OCI-LY1 (cell line): ENCODE results near the gene EPHA2.

Experiments used
- H2AFZ ChIP-seq: fragments of 200-600 bp; sonication (generic), shearing (Covaris generic); 2 replicates; pipeline ENCODE4 v1.6.0; 2014; ENCODE audit warnings: antibody characterized with exemption, mild to moderate bottlenecking, low read length
- H3F3A ChIP-seq: fragments of 200-600 bp; sonication (generic), shearing (Covaris generic); 2 replicates; pipeline ENCODE4 v1.6.0; 2014; ENCODE audit warnings: mild to moderate bottlenecking, antibody characterized with exemption, low read length, moderate library complexity; ENCODE audit not compliant: insufficient read depth
- H3K27ac ChIP-seq: fragments of 200-600 bp; sonication (generic); 2 replicates; pipeline ENCODE4 v1.5.1; 2014; ENCODE audit warnings: low read length, mixed run types, mild to moderate bottlenecking, low read depth; ENCODE audit not compliant: poor library complexity, severe bottlenecking
- H3K27me3 ChIP-seq: fragments of 200-600 bp; sonication (generic); 2 replicates; pipeline ENCODE4 v1.6.0; 2014; ENCODE audit warnings: antibody characterized with exemption, mild to moderate bottlenecking, low read length, moderate library complexity; ENCODE audit not compliant: insufficient read depth
- H3K36me3 ChIP-seq: fragments of 200-600 bp; sonication (generic); 2 replicates; pipeline ENCODE4 v1.6.1; 2014; ENCODE audit warnings: mild to moderate bottlenecking, antibody characterized with exemption, low read length, moderate library complexity, mixed read lengths; ENCODE audit not compliant: insufficient read depth
- H3K4me1 ChIP-seq: fragments of 200-600 bp; sonication (generic); 2 replicates; pipeline ENCODE4 v1.5.1; 2014; ENCODE audit warnings: mild to moderate bottlenecking, low read length, moderate library complexity; ENCODE audit not compliant: insufficient read depth, severe bottlenecking
- H3K4me2 ChIP-seq: fragments of 200-600 bp; sonication (generic), shearing (Covaris generic); 2 replicates; pipeline ENCODE4 v1.6.1; 2014; ENCODE audit warnings: low read length
- H3K4me3 ChIP-seq: fragments of 200-600 bp; sonication (generic); 2 replicates; pipeline ENCODE4 v1.5.1; 2014; ENCODE audit warnings: low read length, low read depth, mild to moderate bottlenecking, mixed read lengths; ENCODE audit not compliant: poor library complexity, severe bottlenecking
- H3K79me2 ChIP-seq: fragments of 200-600 bp; shearing (Covaris generic); 2 replicates; pipeline ENCODE4 v1.6.1; 2016; ENCODE audit warnings: mixed run types, low read length, mixed read lengths; ENCODE audit not compliant: insufficient read depth
- H3K9ac ChIP-seq: fragments of 200-600 bp; sonication (generic), shearing (Covaris generic); 2 replicates; pipeline ENCODE4 v1.6.1; 2014; ENCODE audit warnings: mild to moderate bottlenecking, low read length, mixed read lengths
- H3K9me2 ChIP-seq: fragments of 200-600 bp; sonication (generic), shearing (Covaris generic); 2 replicates; pipeline ENCODE4 v1.6.1; 2014; ENCODE audit warnings: low read depth, mild to moderate bottlenecking, low read length, mixed read lengths
- H3K9me3 ChIP-seq: fragments of 200-600 bp; shearing (Covaris generic); 2 replicates; pipeline ENCODE4 v1.6.1; 2014; ENCODE audit warnings: low read length, mixed read lengths
- H4K20me1 ChIP-seq: fragments of 200-600 bp; sonication (generic), shearing (Covaris generic); 2 replicates; pipeline ENCODE4 v1.6.0; 2016; ENCODE audit warnings: mild to moderate bottlenecking, low read length; ENCODE audit not compliant: insufficient read depth
- CTCF ChIP-seq: fragments of 200-600 bp; sonication (generic), shearing (Covaris generic); IDR thresholded peaks from 2 replicates; pipeline ENCODE4 v1.5.1; 2017; ENCODE audit warnings: mild to moderate bottlenecking, antibody characterized with exemption, low read length, moderate library complexity, mixed read lengths
- EZH2 ChIP-seq: fragments of 200-600 bp; sonication (generic), shearing (Covaris generic); IDR thresholded peaks from 2 replicates; pipeline ENCODE4 v1.8.0; 2017; ENCODE audit warnings: borderline replicate concordance, mixed run types, mild to moderate bottlenecking, antibody characterized with exemption, low read length, moderate library complexity, mixed read lengths

The EPHA2 gene

GRCh38 chr1:16141573-16142336, 14.1 kb downstream of the EPHA2 start:
- H3K9me3 ChIP-seq, result no peaks in the 10 kb centered on the region
- H3K27me3 ChIP-seq, result 0 out of 2 replicates have a peak, but pooled peaks cover 11% of the 10 kb centered on the region
- H3K9ac ChIP-seq, result no peak overlapping the region
- no peaks in the 10 kb centered on the region for H4K20me1 ChIP-seq
- no peaks in the 10 kb centered on the region for H3K79me2 ChIP-seq
- TF ChIP-seq EZH2 (no peak), CTCF (no peak)
- no peak overlapping the region for H2AFZ ChIP-seq
- no peaks in the 10 kb centered on the region for H3F3A ChIP-seq
- H3K36me3 ChIP-seq, result no peaks in the 10 kb centered on the region
- H3K9me2 ChIP-seq, result no peaks in the 10 kb centered on the region
- no peak overlapping the region for H3K27ac ChIP-seq
- no peak overlapping the region for H3K4me3 ChIP-seq
- H3K4me2 ChIP-seq, result no peak overlapping the region
- H3K4me1 ChIP-seq, result no peaks in the 10 kb centered on the region

GRCh38 chr1:16140068-16140596, 15.7 kb downstream of the EPHA2 start:
- H3K9me3 ChIP-seq, result no peaks in the 10 kb centered on the region
- H3K9ac ChIP-seq, result no peak overlapping the region
- no peaks in the 10 kb centered on the region for H3K4me1 ChIP-seq
- H3F3A ChIP-seq, result no peaks in the 10 kb centered on the region
- no peak for TF ChIP-seq EZH2
- TF ChIP-seq CTCF, result no peak
- H3K79me2 ChIP-seq, result no peaks in the 10 kb centered on the region
- H3K9me2 ChIP-seq, result no peaks in the 10 kb centered on the region
- no peaks in the 10 kb centered on the region for H3K36me3 ChIP-seq
- H3K27me3 ChIP-seq, result peaks cover 11% of the 10 kb centered on the region; the same call in 1 of the 2 replicates
- H3K4me2 ChIP-seq, result no peak overlapping the region
- H2AFZ ChIP-seq, result no peak overlapping the region
- H3K27ac ChIP-seq, result no peak overlapping the region
- H4K20me1 ChIP-seq, result no peaks in the 10 kb centered on the region
- no peak overlapping the region for H3K4me3 ChIP-seq

GRCh38 chr1:16139473-16139962, 16.4 kb downstream of the EPHA2 start:
- TF ChIP-seq CTCF, result no peak
- TF ChIP-seq EZH2, result no peak
- H3K9me2 ChIP-seq, result no peaks in the 10 kb centered on the region
- H3K4me2 ChIP-seq, result no peak overlapping the region
- no peak overlapping the region for H2AFZ ChIP-seq
- no peak overlapping the region for H3K9ac ChIP-seq
- no peaks in the 10 kb centered on the region for H3K79me2 ChIP-seq
- no peaks in the 10 kb centered on the region for H3K4me1 ChIP-seq
- H3F3A ChIP-seq, result no peaks in the 10 kb centered on the region
- no peaks in the 10 kb centered on the region for H3K36me3 ChIP-seq
- H3K9me3 ChIP-seq, result no peaks in the 10 kb centered on the region
- peaks cover 17% of the 10 kb centered on the region for H3K27me3 ChIP-seq
- H4K20me1 ChIP-seq, result no peaks in the 10 kb centered on the region
- H3K4me3 ChIP-seq, result no peak overlapping the region
- no peak overlapping the region for H3K27ac ChIP-seq
